Vagina (tissue), 2 donors: ENCODE data around the gene FAM83B.

Experiments used
- CTCF ChIP-seq, 3 experiments: fragments of 450-650 bp in 2 of 3; fragments of 200-600 bp in 1 of 3; sonication (generic) in 1 of 3; IDR thresholded peaks; one replicate each; pipeline ENCODE4 v1.5.1; 2017 to 2019; ENCODE audit warnings: antibody characterized with exemption in 3 of 3, mild to moderate bottlenecking in 2 of 3, moderate library complexity in 2 of 3
- POLR2A ChIP-seq, 2 donors: fragments of 450-650 bp; IDR thresholded peaks; one replicate each; pipeline ENCODE4 v1.6.1; 2017; ENCODE audit warnings: antibody characterized with exemption in 2 of 2, mild to moderate bottlenecking in 2 of 2, moderate library complexity in 2 of 2

DNA sequence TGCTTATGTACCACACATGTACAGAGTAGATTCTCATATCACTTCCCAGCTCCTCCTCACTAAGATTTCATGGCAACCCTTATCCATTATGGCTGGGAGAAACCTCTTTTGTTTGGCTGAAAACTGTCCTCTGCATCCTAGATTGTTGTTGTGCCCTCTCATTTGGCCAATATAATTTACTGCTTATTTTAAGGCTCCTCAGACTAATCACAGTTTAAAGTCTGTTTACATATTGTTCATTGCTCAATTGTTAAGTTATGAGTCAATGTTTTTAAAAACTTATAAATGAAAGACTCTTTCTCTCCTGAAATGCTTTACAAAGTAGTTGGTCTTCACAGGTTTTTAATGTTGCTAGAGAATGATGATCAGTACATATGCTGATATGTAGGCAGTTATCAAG, 57.3 kb downstream of the FAM83B start:
- TF ChIP-seq POLR2A (IDR thresholded peaks at IDR 0.05) (no peak), CTCF (IDR thresholded peaks at IDR 0.05) (no peak)
